ENCODE results near the gene OR2H1.

DNA sequence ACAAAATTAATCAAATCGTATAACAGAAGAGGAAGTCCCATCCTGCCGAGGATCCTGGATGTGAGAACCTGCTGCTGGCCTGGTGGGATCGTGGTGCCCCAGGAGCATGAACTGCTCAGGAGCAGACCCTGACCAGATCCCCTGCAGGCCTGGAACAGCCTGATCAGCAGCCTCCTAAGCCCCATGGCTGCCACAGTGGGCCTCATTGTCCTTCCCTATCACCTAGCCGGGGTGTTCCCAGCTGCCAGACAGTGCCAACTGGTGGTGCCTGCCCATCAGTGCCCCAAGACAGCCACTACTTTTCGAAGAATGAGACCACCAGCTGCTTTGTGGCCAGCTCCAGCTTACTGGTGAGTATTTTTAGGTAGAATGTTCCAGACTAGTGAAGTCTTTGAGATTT lies 50.4 kb downstream of the OR2H1 start:
- TF ChIP-seq REST (IDR thresholded peaks at IDR 0.05; ENCODE audit: insufficient read depth in 1 of 2, low read depth in 2 of 2, low read length in 2 of 2) (no peak), TAF1 (IDR thresholded peaks at IDR 0.05; ENCODE audit: borderline replicate concordance, insufficient read depth, low read length) (no peak), POLR2AphosphoS5 (IDR thresholded peaks at IDR 0.05; ENCODE audit: low read depth, low read length) (no peak), SIN3A (IDR thresholded peaks at IDR 0.05; ENCODE audit: borderline replicate concordance, insufficient read depth, low read length) (no peak)
